ENCODE measurements around the gene WAPL. TPM values are rescaled to one million over a fixed set of nuclear protein-coding genes. Genes with fewer than 3 reads are reported as not detected.

Gene WAPL
- total and polyA plus RNA-seq, 2 of the 13 experiments (the other 11 are each of a cell fraction or from before 2014, with no cell fraction given) = 13.2 to 43.5 TPM

DNA sequence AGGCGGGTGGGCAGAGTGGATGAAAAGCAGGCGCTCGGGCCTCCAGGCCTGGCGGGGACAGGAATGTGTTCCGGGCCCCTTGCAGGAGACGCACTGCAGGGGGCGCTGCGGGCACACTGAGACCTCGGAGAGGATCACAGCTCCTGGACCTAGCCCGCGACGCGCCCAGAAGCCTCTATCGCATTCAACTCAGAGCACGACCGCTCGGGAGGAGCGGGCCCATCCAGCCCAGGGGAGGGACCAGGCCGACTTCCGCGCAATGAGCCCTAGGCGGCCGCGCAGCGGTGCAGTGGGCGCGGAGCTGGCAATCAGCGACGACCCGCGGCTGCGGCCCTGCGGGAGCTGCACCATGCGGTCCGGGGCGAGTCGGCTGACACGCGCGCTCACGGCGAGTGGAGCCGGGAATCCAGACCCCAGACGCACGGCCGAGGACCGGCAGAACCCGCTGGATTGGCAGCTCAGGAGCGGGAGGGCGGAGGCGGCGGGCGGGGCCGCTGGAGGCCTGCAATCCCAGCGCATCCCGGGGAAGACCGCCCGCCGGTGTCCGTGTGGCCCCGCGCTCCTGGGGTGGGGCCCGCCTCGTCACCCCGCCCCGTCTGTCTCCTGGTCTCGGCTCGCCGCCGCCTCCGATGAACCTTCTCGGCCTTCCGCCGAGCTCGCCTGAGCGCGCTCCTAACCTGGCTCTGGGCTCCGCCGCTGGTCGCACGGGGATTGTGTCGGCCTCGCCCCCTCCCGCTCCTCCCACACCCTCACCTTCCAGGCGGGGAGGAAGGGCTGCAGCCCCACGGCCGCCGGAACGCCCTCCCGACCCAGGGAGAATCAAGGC is 121.5 kb downstream of the WAPL start (continued):
- TF ChIP-seq ZBTB44 (CRISPR knock-in tag; IDR thresholded peaks at IDR 0.05) = 0 out of 2 replicates have a peak, but pooled peaks have one; percentile 74
- no peak for TF ChIP-seq POLR2AphosphoS2 (IDR thresholded peaks at IDR 0.05; ENCODE audit: low read depth, low read length)
- TF ChIP-seq REXO4 (CRISPR knock-in tag; IDR thresholded peaks at IDR 0.05; ENCODE audit: borderline replicate concordance) = peak; percentile 92; the same call in 1 of the 2 replicates
- peak; percentile 92 for TF ChIP-seq MXD4 (CRISPR knock-in tag; IDR thresholded peaks at IDR 0.05)
- no peak for TF ChIP-seq SOX6 (IDR thresholded peaks at IDR 0.05)
- TF ChIP-seq SOX6 (CRISPR knock-in tag; IDR thresholded peaks at IDR 0.05) = peak; percentile 85
- peak; percentile 65 for TF ChIP-seq RXRB (CRISPR knock-in tag; IDR thresholded peaks at IDR 0.05; ENCODE audit: borderline replicate concordance)
- TF ChIP-seq, protein P1, sequence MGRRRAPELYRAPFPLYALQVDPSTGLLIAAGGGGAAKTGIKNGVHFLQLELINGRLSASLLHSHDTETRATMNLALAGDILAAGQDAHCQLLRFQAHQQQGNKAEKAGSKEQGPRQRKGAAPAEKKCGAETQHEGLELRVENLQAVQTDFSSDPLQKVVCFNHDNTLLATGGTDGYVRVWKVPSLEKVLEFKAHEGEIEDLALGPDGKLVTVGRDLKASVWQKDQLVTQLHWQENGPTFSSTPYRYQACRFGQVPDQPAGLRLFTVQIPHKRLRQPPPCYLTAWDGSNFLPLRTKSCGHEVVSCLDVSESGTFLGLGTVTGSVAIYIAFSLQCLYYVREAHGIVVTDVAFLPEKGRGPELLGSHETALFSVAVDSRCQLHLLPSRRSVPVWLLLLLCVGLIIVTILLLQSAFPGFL (CRISPR knock-in tag; IDR thresholded peaks at IDR 0.05) = no peak; the same call in 1 of the 2 replicates
- TF ChIP-seq ZNF296 (CRISPR knock-in tag; conservative IDR thresholded peaks at IDR 0.05) = 0 out of 2 replicates have a peak, but pooled peaks have one; percentile 28
- no peak for TF ChIP-seq PLRG1 (conservative IDR thresholded peaks at IDR 0.05)
- no peak for TF ChIP-seq MBNL3 (CRISPR knock-in tag; conservative IDR thresholded peaks at IDR 0.05)
- no peak for TF ChIP-seq PAX8 (CRISPR knock-in tag; IDR thresholded peaks at IDR 0.05; ENCODE audit: borderline replicate concordance)
- TF ChIP-seq YY1 (IDR thresholded peaks at IDR 0.05; ENCODE audit: insufficient read depth, insufficient replicate concordance, low read depth, low read length) = peak; percentile 55
- TF ChIP-seq SIN3A (IDR thresholded peaks at IDR 0.05; ENCODE audit: borderline replicate concordance, low read depth, low read length) = peak; percentile 48; the same call in 1 of the 2 replicates
- TF ChIP-seq POGZ (CRISPR knock-in tag; IDR thresholded peaks at IDR 0.05) = peak; percentile 69
- TF ChIP-seq, protein P2, sequence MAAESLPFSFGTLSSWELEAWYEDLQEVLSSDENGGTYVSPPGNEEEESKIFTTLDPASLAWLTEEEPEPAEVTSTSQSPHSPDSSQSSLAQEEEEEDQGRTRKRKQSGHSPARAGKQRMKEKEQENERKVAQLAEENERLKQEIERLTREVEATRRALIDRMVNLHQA (CRISPR knock-in tag; IDR thresholded peaks at IDR 0.05) = no peak
- TF ChIP-seq DNMT3B (CRISPR knock-in tag; conservative IDR thresholded peaks at IDR 0.05) = peak; percentile 81; the same call in 1 of the 2 replicates
- TF ChIP-seq PHF8 (CRISPR knock-in tag; IDR thresholded peaks at IDR 0.05) = peak; percentile 77
- TF ChIP-seq CBX1 (IDR thresholded peaks at IDR 0.05; ENCODE audit: low read depth) = peak; percentile 28
- TF ChIP-seq RBM39 (IDR thresholded peaks at IDR 0.05; ENCODE audit: low read depth, low read length, poor library complexity, severe bottlenecking) = peak; percentile 37
- no peak for TF ChIP-seq HNRNPH1 (optimal IDR thresholded peaks at IDR 0.05; ENCODE audit: low read depth, low read length)
- no peak for TF ChIP-seq ZNF326 (CRISPR knock-in tag; IDR thresholded peaks at IDR 0.05; ENCODE audit: borderline replicate concordance)
- peak; percentile 84 for TF ChIP-seq HOXA5 (CRISPR knock-in tag; IDR thresholded peaks at IDR 0.05)
- TF ChIP-seq ZNF230 (CRISPR knock-in tag; IDR thresholded peaks at IDR 0.05) = 0 out of 2 replicates have a peak, but pooled peaks have one; percentile 64
- TF ChIP-seq TCF7L2 (IDR thresholded peaks at IDR 0.05; ENCODE audit: low read depth, low read length) = no peak
- peak; percentile 87 for TF ChIP-seq NCOA1 (CRISPR knock-in tag; IDR thresholded peaks at IDR 0.05)
- no peak for TF ChIP-seq ZNF18 (CRISPR knock-in tag; IDR thresholded peaks at IDR 0.05; ENCODE audit: insufficient replicate concordance)
